Ishikawa (cell line): ENCODE measurements around the gene BCAS2.

ENCODE experiments used
- CEBPB ChIP-seq: IDR thresholded peaks from 2 replicates; pipeline ENCODE4 v1.6.1; 2012
- CREB1 ChIP-seq: IDR thresholded peaks from 2 replicates; pipeline ENCODE4 v1.6.1; 2012; ENCODE audit warnings: low read depth
- EGR1 ChIP-seq: IDR thresholded peaks from 2 replicates; pipeline ENCODE4 v1.6.1; 2012
- EP300 ChIP-seq: IDR thresholded peaks from 2 replicates; pipeline ENCODE4 v1.6.1; 2012; ENCODE audit warnings: borderline replicate concordance
- FOXM1 ChIP-seq: IDR thresholded peaks from 2 replicates; pipeline ENCODE4 v1.6.1; 2012; ENCODE audit warnings: low read depth, borderline replicate concordance
- MAX ChIP-seq: IDR thresholded peaks from 2 replicates; pipeline ENCODE4 v1.6.1; 2012
- NFIC ChIP-seq: IDR thresholded peaks from 2 replicates; pipeline ENCODE4 v1.6.1; 2012
- RAD21 ChIP-seq: IDR thresholded peaks from 2 replicates; pipeline ENCODE4 v1.6.1; 2012; ENCODE audit warnings: low read depth
- REST ChIP-seq: IDR thresholded peaks from 2 replicates; pipeline ENCODE4 v1.6.1; 2012; ENCODE audit warnings: low read depth, mild to moderate bottlenecking
- TAF1 ChIP-seq: IDR thresholded peaks from 2 replicates; pipeline ENCODE4 v1.6.1; 2012; ENCODE audit warnings: low read depth, mild to moderate bottlenecking
- TCF12 ChIP-seq: IDR thresholded peaks from 2 replicates; pipeline ENCODE4 v1.6.1; 2012; ENCODE audit warnings: low read depth
- TEAD4 ChIP-seq: IDR thresholded peaks from 2 replicates; pipeline ENCODE4 v1.6.1; 2012
- USF1 ChIP-seq: IDR thresholded peaks from 2 replicates; pipeline ENCODE4 v1.6.1; 2012
- YY1 ChIP-seq: IDR thresholded peaks from 2 replicates; pipeline ENCODE4 v1.6.1; 2012; ENCODE audit warnings: low read depth
- ZBTB7A ChIP-seq: IDR thresholded peaks from 2 replicates; pipeline ENCODE4 v1.6.1; 2012; ENCODE audit warnings: low read depth

BCAS2 gene

GRCh38 chr1:114618606-114619005 is 37.2 kb upstream of the BCAS2 start:
- no peak for TF ChIP-seq USF1
- no peak for TF ChIP-seq TAF1
- no peak for TF ChIP-seq EGR1
- TF ChIP-seq YY1, result no peak
- no peak for TF ChIP-seq FOXM1
- TF ChIP-seq TEAD4, result no peak
- no peak for TF ChIP-seq CEBPB
- no peak for TF ChIP-seq TCF12
- TF ChIP-seq REST, result no peak
- no peak for TF ChIP-seq EP300
- TF ChIP-seq NFIC, result no peak
- no peak for TF ChIP-seq RAD21
- no peak for TF ChIP-seq CREB1
- TF ChIP-seq MAX, result no peak
- no peak for TF ChIP-seq ZBTB7A

- TF ChIP-seq CREB1 (no peak), MAX (no peak), TAF1 (no peak), EP300 (no peak), YY1 (no peak), RAD21 (no peak), ZBTB7A (no peak), NFIC (no peak), TEAD4 (no peak), EGR1 (no peak), TCF12 (no peak), FOXM1 (no peak), CEBPB (no peak), REST (no peak), USF1 (no peak)
Observed at GRCh38 chr1:114610546-114611245, 29.3 kb upstream of the BCAS2 start.

GRCh38 chr1:114609826-114610225 is 28.4 kb upstream of the BCAS2 start:
- TF ChIP-seq USF1 (no peak), RAD21 (no peak), ZBTB7A (no peak), TCF12 (no peak)

- TF ChIP-seq USF1, result no peak
- no peak for TF ChIP-seq FOXM1
- no peak for TF ChIP-seq CREB1
- no peak for TF ChIP-seq RAD21
- no peak for TF ChIP-seq TAF1
- TF ChIP-seq CEBPB, result no peak
- no peak for TF ChIP-seq ZBTB7A
- TF ChIP-seq REST, result no peak
- no peak for TF ChIP-seq EGR1
- no peak for TF ChIP-seq NFIC
- TF ChIP-seq YY1, result no peak
- TF ChIP-seq EP300, result no peak
- no peak for TF ChIP-seq TEAD4
- no peak for TF ChIP-seq TCF12
- no peak for TF ChIP-seq MAX
Observed at GRCh38 chr1:114609026-114609425, 27.6 kb upstream of the BCAS2 start.
